ENCODE measurements around the gene SRGAP1.
"Not testable (repeated sequence)": the region's sequence is repeated elsewhere in the genome, so short reads cannot be mapped to it uniquely, and the experiment has no call there.

Gene SRGAP1

DNA sequence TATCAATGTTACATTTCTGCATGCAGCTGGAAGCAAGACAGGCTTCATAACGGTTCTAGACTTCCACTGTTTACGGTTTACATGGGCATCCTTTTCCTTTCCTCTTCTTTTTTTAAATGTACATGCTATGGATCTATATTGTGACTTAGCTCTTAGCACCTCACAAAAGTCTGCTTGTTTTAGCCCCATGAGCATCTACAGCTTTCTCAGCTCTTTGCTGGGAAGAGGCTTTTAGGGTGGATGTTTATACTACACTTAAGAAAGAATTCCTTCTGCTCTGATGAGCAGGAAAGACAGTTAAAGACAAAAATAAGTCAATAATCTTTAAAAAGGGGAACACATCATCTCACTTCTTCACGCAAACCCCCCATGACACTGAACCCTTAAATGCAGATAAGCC, 326.2 kb downstream of the SRGAP1 start:
- no peak for DNase-seq (ENCODE audit: low spot score)

DNA sequence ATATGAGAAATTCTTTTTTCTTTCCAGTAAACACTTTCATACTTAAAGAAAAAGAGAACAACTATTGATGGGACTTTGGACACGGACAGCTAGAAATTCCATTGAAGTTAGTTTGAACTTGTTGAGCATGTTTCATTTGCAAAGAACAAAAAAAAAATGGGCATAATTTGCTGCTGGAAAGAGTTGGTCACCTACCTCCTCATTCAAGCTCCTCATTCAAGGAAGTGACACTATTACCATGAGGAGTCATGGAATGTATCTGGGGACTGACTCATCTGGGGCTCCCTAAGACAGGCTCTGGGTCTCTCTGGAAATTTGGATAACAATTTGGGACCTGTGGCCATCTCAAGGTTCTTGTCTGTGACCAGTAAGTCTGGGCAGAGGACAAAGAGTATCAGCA, 327.2 kb downstream of the SRGAP1 start:
- DNase-seq (ENCODE audit: low spot score): no peak

DNA sequence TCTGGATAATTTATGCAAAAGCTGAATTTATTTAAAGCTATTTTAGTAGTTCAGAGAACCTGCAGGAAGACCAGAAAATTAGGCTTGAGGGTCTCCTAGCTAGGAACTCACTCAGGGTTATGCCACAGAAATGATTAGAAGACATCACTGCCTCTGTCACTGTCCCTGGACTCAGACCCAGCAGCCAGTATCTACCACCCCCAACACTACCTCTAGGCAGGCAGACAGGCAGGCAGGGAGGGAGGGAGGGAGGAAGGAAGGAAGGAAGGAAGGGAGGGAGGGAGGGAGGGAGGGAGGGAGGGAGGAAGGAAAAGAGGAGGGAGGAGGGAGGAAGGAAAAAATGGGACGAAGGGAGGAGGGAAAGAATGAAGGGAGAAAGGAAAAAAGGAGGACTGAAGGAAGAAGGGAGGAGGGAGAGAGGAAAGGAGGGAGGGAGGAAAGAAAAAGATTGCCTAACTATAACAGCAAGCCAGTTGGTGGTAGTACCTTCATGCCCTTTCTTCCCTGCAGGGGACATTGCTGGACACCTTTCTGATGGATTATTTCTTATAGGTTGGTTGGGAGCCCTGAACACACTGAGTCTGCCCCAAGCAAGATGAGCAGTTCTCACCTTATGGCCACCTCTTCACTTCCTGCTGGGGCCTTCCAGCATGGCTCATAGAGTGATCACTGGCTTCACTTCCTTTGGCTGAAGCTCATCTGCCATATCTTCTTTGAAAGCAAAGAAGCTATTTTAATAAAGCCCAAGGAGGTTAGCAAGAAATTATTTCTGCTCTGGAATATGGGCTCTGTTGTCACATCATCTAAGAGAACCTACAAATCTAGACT, 327.9 kb downstream of the SRGAP1 start:
- DNase-seq (ENCODE audit: low spot score): no peak

DNA sequence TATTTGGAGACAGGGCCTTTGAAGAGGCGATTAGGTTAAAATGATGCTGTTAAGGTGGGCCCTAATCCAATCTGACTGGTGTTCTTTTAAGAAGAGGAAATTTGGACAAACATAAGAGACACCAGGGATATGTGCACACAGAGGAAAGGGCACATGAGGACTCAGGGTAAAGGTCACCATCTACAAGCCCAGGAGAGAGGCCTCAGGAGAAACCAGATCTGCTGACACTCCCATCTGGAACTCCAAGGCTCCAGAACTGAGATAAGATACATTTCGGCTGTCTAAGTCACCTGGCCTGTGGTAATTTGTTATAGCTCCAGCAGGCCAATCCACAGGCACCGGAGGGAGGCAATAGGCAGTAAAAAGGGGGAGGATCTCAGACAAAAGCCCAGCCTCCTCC, 329.0 kb downstream of the SRGAP1 start:
- no peak for DNase-seq (ENCODE audit: low spot score)

DNA sequence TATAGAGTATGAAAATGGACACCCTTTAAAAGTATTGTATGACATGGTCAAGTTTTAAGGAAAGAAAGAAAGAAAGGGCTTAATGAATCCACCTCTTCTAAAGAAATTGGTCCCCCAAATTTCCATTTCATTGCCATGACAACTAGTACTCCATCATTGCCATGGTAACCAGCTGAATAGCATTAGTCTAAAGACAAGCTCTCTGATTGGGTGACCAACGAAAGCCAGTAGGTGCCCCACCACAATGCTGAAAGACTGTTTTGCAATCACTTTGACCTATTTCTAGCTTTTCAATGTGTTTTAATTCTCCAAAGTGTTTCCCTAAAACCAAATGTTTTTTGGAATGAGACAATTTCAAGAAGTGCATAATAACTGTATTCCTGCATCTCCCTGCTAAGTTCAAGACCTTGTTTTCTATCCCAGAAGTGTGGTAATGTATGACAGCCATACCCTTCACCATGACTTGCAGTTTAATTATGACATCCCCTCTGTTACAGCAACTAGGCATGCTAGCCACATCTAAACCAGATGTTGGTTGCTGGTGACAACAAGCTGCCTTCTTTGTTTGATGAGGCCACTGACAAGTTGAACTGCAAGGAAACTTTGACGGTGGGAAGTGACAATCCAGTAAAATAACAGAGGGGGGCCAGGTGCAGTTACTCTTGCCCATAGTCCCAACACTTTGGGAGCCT, 330.9 kb downstream of the SRGAP1 start:
- DNase-seq (ENCODE audit: low spot score): no peak

DNA sequence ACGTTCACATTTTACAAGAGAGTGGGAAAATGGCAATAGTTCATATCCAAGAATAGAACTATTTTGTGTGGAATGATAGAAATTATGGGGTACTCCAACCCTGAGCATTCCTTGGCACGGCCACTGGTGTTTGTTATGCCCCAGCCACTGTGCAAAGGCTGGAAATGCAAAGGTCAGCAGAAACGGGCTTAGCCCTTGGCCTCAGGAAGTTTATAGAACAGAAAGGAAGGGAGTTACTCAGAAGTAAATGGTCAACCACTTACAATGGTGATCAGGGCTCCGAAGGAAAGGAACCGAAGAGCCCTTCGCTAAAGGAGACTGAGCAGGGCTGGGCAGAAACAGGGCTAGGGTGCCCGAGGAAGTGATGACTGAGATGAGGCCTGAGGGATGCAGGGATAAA, 332.5 kb downstream of the SRGAP1 start:
- no peak for DNase-seq (ENCODE audit: low spot score)

DNA sequence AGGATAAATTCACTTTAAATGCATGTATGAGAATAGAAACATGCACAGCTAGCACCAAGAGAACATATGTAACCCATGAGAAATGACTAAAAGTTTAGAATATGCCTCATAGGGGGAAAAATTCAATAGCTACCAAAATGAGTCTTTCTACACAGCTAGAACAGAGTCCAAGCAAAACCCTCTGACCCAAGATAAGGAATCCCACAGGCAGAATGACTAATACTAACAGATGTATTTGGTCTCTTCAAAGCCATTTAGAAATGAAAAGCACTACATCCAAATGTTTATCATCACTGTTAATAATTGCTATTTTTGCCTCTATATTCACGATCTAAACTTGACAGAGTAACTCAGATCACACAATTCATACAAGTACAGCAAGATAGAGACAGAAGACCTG, 333.6 kb downstream of the SRGAP1 start:
- no peak for DNase-seq (ENCODE audit: low spot score)

DNA sequence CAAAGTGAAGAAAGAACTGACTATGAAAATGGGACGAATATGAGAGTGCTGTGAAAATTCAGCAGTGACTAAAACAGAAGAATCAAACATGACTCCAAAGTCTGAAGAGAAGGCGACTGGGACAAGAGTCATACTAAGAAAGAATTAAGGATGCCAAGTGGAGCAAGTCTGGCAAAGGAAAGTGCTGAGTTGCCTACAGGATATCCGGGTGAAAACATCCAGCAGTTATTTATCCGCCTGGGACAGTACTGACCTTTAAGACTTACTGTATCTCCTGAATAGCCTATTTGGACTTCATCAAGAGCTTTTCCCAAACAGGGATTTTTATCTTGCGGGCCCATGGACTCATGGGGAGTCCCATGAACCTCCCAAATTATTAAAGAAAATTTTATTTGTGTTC, 336.5 kb downstream of the SRGAP1 start:
- DNase-seq (ENCODE audit: low spot score): no peak

DNA sequence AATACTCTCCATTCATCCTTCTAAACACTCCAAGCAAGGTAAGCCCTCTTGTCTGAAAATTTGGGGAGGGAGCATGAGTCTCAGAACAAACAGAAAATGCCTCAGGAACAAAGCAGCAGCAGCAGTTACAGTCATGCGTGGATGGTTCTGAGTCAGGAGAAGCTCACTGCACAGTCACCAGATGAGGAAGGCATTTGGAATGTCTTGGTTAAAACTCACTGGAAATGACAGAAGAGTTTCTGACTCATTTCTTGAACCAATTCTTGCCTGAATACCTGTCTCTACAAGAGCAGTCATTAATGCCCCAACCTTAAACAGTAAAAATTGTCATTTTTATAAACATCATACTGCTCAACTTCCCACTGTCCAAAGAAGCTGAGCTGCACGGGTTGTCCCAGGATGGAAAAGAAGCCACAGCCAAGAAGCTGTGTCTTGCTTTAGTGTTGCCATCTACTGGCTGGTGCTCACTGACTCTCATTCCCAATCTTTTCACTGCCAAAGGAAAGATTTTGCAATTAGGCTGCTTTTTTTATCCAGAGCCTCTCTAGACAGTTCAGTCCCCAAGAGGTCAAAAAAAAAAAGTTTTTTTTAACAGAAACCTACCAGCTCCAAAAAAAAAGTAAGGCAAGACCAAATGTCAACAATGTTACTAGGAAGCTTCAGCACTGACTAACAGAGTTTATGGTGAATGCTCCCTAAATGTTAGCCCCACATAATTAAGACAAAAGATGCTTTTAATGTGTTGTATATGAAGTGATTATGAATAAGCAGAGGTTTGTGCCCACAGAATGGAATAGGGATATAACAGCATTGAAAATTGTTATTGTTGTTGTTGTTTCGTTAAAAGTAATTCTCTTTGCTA, 337.2 kb downstream of the SRGAP1 start:
- DNase-seq (ENCODE audit: low spot score): no peak

DNA sequence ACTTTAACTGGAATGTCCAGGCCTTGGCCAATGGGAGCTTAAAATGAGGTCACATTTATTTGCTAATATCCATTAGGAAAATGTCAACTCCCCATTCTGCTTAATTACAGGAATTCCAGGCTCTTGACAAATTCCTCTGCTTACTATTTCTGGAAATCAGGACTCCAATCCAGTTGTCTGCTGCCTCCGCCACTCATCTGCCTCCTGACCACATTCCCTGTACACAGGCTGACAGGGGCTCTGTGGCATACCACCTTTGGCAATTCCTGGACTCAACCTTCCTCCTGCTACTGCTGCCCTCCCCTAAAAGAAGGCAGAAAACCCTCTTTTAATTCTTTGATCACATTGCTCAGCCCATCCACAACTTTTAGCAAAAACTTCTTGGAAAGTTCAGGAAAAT, 339.7 kb downstream of the SRGAP1 start:
- no peak for DNase-seq (ENCODE audit: low spot score)

DNA sequence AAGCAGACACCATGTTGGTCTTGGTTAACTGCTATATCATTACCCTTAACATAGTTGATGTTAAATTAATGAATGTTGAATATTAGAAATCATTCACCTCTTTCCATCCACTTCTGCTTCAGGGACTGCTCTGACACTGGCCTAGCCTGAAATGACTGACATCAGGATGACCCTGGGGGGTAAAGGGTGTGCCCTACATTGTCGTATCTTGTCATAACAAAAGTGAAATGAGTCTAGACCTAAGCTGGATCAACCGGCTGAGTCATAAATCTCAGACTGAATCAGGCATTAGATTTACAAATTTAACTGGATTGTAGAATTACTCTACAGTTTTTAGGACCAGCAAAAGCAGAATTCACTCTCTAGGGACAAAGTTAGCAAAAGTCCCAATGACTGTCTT, 342.3 kb downstream of the SRGAP1 start:
- DNase-seq (ENCODE audit: low spot score): peak; percentile 66

DNA sequence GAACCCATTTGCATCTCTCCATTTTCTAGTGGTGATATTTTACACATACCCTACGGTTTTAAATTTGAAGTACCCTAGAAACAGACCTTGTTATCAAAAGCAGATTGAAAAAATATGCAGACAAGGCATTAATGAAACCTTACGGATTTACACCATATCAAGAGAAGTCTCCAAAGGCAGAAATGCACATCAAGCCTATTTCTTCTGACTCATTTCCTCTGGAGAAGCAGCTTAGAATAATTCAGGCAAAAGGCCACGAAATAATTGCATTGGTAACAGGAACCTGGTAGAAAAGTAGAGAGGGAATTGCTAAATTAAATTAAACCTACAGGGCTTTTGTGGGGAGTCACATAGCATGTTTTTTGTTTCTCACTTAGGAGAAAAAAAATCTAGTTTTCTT, 342.9 kb downstream of the SRGAP1 start:
- DNase-seq (ENCODE audit: low spot score): no peak

DNA sequence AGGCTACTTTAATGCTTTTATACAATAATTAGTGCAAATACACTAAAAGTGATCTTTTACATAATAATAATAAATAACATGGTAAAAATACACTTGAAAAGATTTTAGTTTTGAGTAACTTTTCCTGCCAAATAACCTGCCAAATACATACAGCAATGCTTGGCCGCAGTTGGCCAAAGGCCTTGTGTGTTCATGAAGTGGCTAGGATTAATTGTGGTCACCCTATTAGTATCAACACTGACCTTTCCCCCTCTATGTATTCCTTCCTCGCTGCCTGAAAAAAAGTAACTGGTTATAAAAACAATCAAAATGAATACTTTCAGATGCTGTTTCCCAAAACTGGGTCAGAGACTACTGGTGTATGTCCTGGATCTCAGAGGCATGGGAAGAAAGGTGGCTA, 343.3 kb downstream of the SRGAP1 start:
- no peak for DNase-seq (ENCODE audit: low spot score)

DNA sequence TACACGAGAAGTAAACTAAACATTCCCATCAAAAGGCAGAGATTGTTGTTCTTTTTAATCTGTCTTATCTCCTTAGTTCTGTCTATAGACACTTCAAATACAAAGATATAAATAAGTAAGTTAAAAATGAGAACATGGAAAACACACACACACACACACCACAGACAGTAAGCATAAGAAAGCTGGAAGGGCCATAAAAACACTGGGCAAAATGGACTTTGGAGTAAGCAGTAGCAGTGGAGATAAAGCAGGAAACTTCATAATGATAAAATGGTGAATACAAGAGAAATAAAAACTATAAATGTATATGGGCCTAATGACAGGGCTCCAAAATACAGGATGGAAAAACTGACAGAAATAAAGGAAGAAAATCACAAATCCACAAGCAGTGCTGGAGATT, 345.0 kb downstream of the SRGAP1 start:
- DNase-seq (ENCODE audit: low spot score): no peak

DNA sequence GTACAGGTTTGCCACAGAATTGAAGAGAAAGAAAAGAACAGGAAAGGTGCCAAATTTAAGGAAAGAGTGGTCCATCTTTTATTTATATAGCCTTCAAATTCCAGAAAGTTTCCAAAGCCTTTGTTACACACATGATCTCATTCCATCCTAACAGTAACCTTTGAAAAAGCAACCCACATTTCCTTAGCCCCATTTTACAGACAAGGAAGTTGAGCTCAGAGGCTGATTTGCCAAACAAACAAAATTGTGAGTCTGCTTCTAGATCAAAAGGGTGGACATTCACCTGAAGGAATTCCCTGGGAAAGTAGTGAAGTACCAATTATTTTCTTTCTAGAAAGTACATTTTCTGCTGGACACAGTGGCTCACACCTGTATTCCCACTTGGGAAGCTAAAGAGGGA, 345.6 kb downstream of the SRGAP1 start:
- no peak for DNase-seq (ENCODE audit: low spot score)

DNA sequence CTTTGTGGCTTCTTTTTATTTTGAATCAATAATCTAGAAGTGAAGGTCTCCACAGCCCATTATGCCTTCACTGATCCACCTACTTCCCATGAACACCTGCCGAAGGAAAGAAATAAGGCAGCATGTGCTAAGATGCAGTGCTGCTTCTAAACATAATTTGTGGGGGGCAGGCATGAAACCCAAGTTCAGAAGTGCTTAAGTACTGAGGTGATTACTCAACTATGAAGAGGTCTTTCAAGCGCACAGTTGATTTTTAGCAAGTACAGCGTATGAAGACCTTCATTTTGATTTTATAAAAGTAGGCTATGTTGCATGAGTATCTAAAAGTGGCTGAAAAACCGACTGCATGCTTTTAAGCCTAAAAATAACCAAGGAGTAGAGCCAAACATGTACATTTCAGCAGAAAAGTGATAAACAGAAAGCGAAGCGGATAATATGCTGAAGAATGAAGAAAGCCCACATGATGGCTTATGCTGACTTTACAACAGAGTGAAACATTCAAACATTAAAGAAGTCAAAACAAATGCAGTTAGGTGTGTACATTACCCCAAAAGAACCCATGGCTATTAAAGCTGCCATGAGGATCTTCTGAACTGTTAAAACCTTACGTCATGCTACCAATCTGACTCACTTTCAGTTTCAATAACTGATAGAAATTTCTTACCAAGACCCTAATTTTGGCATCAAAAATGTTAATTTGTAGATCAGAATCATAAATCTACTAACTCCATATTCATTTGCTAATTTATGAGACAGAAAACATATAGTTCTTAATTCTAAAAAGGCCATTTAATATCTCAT, 348.3 kb downstream of the SRGAP1 start:
- peak; percentile 32 for DNase-seq (ENCODE audit: low spot score)

DNA sequence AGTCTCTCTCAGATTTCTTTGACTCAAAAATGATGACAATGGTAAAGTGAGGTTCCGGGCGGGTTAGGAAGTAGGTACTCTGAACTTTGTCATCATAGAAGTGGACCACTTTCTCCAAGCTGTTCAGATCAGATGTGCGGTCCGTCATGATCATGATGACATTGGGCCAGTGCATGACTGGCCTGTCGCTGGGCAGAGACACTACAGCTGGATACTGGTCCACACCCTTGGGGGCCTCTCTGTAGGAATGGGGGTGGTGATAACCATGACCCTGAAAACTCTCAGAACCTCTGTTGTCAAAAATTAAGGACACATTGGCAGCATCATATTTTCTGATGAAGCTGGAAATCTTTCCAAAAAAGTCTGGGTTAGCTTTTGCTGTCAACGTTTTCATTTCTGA, 349.4 kb downstream of the SRGAP1 start:
- no peak for DNase-seq (ENCODE audit: low spot score)

DNA sequence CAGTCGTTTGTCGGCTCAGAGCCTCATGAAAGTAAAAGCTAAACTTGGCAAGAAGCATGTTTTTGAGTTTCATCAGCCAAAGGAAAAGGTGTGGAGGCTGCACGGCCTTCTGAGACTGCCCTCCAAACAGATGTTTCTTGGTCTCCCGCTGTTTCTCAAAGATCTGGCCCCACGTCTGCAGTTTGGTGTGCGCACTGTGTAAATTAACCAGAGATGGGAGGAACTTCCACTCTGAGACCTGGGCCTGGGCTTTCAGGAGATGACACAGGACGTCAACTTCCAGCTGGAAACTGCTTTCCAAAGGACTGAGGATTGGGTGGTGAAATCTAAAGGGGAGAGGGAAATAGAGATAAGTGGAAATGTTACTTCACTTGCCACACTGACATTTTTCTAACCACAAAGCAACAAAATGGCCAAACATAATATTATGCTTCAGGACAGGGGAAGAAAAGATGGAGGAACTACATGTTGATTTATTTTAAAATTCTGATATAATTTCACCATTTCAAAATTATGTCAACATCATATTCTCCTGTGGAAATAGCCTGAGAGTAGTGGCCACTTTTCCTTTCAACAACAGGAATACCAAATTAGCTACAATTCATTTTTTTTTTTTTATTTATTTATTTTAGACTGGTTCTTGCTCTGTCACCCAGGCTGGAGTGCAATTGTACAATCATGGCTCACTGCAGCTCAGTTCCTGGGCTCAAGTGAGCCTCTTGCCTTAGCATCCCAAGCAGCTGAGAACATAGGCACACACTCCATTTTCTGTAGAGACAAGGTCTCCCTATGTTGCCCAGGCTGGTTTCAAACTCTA, 350.0 kb downstream of the SRGAP1 start:
- DNase-seq (ENCODE audit: low spot score): no peak

DNA sequence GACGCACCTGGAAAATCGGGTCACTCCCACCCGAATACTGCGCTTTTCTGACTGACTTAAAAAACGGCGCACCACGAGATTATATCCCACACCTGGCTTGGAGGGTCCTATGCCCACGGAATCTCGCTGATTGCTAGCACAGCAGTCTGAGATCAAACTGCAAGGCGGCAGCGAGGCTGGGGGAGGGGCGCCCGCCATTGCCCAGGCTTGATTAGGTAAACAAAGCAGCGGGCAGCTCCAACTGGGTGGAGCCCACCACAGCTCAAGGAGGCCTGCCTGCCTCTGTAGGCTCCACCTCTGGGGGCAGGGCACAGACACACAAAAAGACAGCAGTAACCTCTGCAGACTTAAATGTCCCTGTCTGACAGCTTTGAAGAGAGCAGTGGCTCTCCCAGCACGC, 351.3 kb downstream of the SRGAP1 start:
- DNase-seq (ENCODE audit: low spot score): not testable (repeated sequence)

DNA sequence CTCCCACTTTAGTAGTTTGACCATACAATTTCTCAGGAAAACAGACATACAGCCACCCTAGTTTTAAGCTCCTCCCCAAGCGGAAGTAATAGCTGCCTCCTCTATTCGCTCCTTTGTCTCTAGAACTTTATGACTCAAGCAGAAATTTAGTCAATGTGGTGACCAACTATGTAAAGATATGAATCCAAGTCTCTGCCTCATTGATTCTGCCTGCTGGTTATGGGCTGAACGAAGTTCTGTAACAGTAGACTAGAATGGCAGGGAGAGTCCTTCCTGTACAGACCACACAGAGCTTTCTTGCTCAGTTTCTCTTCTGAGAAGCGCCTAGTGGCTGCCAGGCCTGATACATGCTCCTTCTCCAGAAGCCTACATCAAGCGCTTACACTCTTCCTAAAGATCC, 358.5 kb downstream of the SRGAP1 start:
- DNase-seq (ENCODE audit: low spot score): no peak

DNA sequence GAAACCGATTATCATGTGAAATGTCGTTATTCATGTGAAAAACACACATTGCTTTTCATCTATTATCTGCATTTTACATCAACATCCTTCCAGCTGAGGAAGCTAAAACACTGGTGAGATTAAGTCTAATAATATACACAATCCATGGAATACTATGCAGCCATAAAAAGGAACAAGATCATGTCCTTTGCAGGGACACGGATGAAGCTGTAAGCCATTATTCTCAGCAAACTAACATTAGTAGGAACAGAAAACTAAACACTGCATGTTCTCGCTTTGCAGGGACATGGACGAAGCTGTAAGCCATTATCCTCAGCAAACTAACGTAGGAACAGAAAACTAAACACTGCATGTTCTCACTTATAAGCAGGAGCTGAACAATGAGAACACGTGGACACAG, 359.3 kb downstream of the SRGAP1 start:
- no peak for DNase-seq (ENCODE audit: low spot score)

Measured in activated CD4-positive, alpha-beta T cell treated with anti-CD3 and anti-CD28 coated beads, Interleukin-2, Interleukin-4, amounts not matched to agents 100 ng/mL and 50 ng/mL, durations not matched to agents 16 hours and 8 hours (primary cell).